ENCODE data around the gene RAD51AP2.
"Not testable (repeated sequence)": the region's sequence is repeated elsewhere in the genome, so short reads cannot be mapped to it uniquely, and the experiment has no call there.

The RAD51AP2 gene

GRCh38 chr2:17518212-17519154 is at the start of gene RAD51AP2:
Gene RAD51AP2 (minus strand): TSS chr2:17518440. CDS start chr2:17518415, 25 bp downstream.
- peak; percentile 75 for DNase-seq (ENCODE audit: low spot score)
- no peak for TF ChIP-seq CTCF (IDR thresholded peaks at IDR 0.05; ENCODE audit: extremely low read depth, insufficient read depth, missing control alignments)
- in situ Hi-C loops (cut with MboI; ENCODE audit: low pct_unique_long_range_greater_than_20kb, low sequenced_read_pairs, unreplicated experiment): no loop called here

GRCh38 chr2:17565726-17566125 is 47.5 kb upstream of the RAD51AP2 start:
- in situ Hi-C loops (cut with MboI; ENCODE audit: low pct_unique_long_range_greater_than_20kb, low sequenced_read_pairs, unreplicated experiment); DNase-seq (ENCODE audit: low spot score): not testable (repeated sequence)

GRCh38 chr2:17558878-17559277 is 40.6 kb upstream of the RAD51AP2 start:
- no peak for TF ChIP-seq CTCF (IDR thresholded peaks at IDR 0.05; ENCODE audit: extremely low read depth, insufficient read depth, missing control alignments)
- in situ Hi-C loops (cut with MboI; ENCODE audit: low pct_unique_long_range_greater_than_20kb, low sequenced_read_pairs, unreplicated experiment): no loop called here
- DNase-seq (ENCODE audit: low spot score): no peak

GRCh38 chr2:17558053-17558452 is 39.8 kb upstream of the RAD51AP2 start:
- DNase-seq (ENCODE audit: low spot score): no peak
- in situ Hi-C loops (cut with MboI; ENCODE audit: low pct_unique_long_range_greater_than_20kb, low sequenced_read_pairs, unreplicated experiment): no loop called here

GRCh38 chr2:17557596-17557995 is 39.4 kb upstream of the RAD51AP2 start:
- in situ Hi-C loops (cut with MboI; ENCODE audit: low pct_unique_long_range_greater_than_20kb, low sequenced_read_pairs, unreplicated experiment): no loop called here
- no peak for DNase-seq (ENCODE audit: low spot score)

More at GRCh38 chr2:17558053-17558452, 39.8 kb upstream of the RAD51AP2 start:
- TF ChIP-seq CTCF (IDR thresholded peaks at IDR 0.05; ENCODE audit: extremely low read depth, insufficient read depth, missing control alignments): no peak

GRCh38 chr2:17555150-17555549 is 36.9 kb upstream of the RAD51AP2 start:
- TF ChIP-seq CTCF (IDR thresholded peaks at IDR 0.05; ENCODE audit: extremely low read depth, insufficient read depth, missing control alignments): no peak
- no peak for DNase-seq (ENCODE audit: low spot score)
- in situ Hi-C loops (cut with MboI; ENCODE audit: low pct_unique_long_range_greater_than_20kb, low sequenced_read_pairs, unreplicated experiment): no loop called here

More at GRCh38 chr2:17557596-17557995, 39.4 kb upstream of the RAD51AP2 start:
- TF ChIP-seq CTCF (IDR thresholded peaks at IDR 0.05; ENCODE audit: extremely low read depth, insufficient read depth, missing control alignments): no peak

- in situ Hi-C loops (cut with MboI; ENCODE audit: low pct_unique_long_range_greater_than_20kb, low sequenced_read_pairs, unreplicated experiment): no loop called here
- no peak for DNase-seq (ENCODE audit: low spot score)
- TF ChIP-seq CTCF (IDR thresholded peaks at IDR 0.05; ENCODE audit: extremely low read depth, insufficient read depth, missing control alignments): no peak
Observed at GRCh38 chr2:17550907-17551306, 32.7 kb upstream of the RAD51AP2 start.
